Daoy (cell line): ENCODE data around the gene PRR7. TPM values are rescaled to one million over a fixed set of nuclear protein-coding genes. Genes with fewer than 3 reads are reported as not detected.
"Not testable (repeated sequence)": the region's sequence is repeated elsewhere in the genome, so short reads cannot be mapped to it uniquely, and the experiment has no call there.

Experiments
- DNase-seq: peaks from one replicate; pipeline ENCODE4 v3.0.0-alpha.2; 2015; ENCODE audit warnings: low read depth
- total RNA-seq: library from RNA; depleted of rRNA; stranded (reverse); fragments of >200 nt; shearing (Covaris generic); gene quantifications from 2 replicates; pipeline ENCODE4 v1.2.3, GENCODE V29; 2014

The PRR7 gene
- total RNA-seq, 1 experiment from 2014 or later: 21.4 TPM

- no peak for DNase-seq
Observed at GRCh38 chr5:177483994-177484901, 37.6 kb downstream of the PRR7 start.

DNA sequence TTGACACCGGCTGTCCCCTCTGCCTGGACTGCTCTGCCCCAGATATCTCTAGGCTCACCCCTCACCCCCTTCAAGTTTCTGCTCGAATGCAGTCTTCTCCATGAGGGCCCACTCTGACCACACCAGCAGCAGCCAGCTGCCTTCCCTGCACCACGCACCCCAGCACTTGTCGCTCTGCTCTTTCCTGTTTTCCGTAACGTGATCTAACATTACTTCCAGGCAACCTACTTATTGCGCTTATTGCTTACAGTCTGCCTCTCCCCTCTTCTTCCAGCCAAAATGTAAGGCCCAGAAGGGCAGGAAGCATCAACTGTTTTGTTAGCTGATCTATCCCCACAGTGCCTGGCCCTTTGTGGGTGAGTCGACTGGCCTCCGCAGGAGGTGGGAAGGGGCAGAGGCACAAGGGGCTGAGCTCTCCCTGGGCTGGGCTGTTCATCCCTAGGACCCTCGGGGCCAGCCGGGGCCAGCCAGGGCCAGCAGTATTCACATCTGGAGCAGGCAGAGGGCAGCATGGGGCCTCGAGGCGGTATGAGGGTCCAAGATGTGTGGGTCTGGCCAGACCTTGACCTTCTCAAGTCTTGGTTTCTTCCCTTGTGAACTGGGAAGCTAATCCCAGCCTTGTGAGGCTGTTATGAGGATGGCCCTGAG is 38.4 kb downstream of the PRR7 start:
- no peak for DNase-seq

GRCh38 chr5:177485753-177486152 is 39.1 kb downstream of the PRR7 start:
- DNase-seq: not testable (repeated sequence)

- DNase-seq: no peak
Observed at GRCh38 chr5:177486256-177486655, 39.6 kb downstream of the PRR7 start.

GRCh38 chr5:177487144-177487543 is 40.5 kb downstream of the PRR7 start:
- DNase-seq: no peak

GRCh38 chr5:177487975-177488374 is 41.4 kb downstream of the PRR7 start:
- DNase-seq: no peak

DNA sequence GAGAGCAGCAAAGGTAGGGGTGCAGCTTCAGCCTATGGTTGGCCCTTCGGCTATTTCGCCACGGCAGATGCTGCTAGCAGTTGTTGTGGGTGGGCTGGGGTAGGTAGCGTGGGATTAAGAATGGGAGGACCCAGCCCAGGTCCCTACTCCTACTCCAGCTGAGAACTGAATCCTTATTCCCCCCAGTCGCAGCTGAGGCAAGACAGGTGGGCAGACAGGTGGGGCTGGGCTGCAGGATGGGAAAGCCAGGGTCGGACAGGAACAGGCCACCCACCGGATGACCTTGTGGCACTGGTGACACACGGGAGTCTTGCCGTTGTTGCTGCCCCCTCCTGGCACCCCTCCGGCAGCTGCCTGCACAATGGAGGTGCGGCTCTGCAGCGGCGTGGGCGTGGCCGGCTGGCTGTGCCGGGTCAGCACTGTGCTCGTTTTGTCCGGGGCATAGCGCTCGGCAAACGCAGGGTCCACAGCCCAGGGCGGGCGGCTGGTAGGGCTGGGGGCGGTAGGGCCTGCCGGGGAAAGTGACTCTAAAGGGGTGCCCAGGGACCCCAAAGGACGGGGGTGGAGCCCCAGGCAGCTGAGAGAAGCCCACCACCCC is 42.6 kb downstream of the PRR7 start:
- no peak for DNase-seq

GRCh38 chr5:177490311-177490991 is 43.8 kb downstream of the PRR7 start:
- no peak for DNase-seq

DNA sequence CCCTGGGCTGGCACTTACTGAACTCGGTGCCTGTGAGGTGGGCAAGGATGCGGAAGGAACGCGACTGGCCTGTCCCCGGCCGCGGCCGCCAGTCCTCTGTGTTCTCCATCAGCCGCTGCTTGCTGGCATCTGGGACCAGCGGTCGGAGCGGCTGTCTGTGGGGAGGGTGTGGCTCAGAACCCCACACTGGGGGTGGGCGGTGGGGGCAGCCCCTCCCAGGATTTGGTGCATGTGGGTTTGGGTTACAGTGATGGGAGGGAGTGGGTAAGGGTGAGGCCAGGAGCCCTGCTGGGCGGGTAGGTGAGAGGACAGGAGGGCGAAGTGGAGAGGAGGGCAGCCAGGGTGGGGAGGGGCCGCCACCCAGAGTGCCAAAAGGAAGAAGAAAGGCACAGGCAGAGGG is 44.4 kb downstream of the PRR7 start:
- no peak for DNase-seq

DNA sequence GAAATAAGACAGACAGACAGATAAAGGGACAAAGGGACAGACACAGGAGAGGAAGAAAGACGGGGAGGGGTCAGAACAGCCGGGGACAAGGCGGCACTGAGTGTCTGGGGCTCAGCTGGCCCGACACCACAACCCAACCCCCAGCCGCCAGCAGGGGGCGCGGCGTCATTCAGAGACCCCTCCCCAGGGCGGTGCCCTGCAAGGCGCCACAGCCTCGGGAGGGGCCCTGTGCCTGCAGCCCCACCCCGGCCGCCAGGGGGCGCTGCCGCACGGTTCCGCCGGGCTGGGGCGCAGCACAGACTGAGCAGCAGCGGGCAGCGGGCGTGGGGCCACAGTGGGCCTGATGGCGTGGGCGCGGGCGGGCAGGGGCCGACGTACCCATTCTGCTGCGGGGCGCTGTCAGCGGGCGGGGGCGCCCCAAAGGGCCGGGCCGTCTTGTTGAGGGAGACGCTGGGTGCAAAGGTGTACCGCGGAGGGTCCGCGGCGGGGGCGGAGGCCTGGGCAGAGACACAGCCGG is 44.9 kb downstream of the PRR7 start:
- peak; percentile 64 for DNase-seq

DNA sequence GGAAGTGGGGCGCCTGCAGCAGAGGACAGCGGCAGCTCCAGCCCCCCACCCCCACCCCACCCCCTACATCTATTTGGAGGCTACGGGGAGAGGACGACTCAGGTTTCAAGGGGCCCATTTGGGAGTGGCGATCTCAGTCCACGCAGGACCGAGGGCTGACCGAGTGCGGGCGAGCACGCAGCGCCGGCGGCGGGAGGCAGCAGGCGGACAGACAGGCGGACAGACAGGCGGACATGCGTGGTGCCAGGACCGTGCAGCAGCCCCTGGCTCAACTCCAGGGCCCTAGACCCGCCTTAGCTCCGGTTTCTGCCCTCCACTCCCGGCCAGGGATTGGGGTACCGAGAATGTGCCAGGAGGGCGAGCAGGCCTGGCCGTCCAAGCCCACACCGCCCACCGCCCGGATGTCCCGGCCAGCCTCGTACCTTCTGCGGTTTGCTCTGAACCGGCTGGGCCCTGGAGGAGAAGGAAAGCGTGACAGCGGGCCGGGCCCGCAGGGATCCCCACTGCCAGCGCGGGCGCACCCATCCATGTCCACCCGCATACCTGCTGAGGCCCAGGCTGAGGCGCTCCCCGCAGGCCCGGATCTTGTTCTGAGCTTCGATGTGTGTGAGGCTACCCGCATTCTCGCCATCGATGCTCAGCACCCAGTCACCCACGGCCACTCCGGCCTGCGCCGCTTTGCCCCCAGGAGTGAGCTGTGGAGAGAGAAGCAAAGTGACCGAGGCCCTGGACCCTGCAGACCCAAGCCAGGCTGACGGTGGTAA is 45.6 kb downstream of the PRR7 start:
- no peak for DNase-seq

DNA sequence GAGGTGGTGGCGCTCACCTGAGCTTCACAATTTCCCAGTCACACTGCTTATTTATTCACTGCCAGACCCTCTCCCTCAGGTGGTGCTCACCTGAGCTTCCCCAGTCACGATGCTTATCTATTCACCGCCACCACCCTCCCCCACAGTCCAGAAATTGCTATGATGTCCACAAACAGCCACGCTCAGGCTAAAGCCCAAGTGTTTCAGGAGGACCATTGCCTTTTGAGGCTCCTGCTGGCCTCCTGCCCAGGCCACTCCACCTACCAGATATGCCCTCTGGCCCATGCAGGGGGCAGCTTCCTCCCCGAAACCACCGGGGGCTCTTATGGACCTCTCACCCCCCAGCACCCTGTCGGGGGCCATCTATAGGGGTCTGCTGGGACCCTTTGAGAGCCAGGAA is 46.2 kb downstream of the PRR7 start:
- DNase-seq: no peak

DNA sequence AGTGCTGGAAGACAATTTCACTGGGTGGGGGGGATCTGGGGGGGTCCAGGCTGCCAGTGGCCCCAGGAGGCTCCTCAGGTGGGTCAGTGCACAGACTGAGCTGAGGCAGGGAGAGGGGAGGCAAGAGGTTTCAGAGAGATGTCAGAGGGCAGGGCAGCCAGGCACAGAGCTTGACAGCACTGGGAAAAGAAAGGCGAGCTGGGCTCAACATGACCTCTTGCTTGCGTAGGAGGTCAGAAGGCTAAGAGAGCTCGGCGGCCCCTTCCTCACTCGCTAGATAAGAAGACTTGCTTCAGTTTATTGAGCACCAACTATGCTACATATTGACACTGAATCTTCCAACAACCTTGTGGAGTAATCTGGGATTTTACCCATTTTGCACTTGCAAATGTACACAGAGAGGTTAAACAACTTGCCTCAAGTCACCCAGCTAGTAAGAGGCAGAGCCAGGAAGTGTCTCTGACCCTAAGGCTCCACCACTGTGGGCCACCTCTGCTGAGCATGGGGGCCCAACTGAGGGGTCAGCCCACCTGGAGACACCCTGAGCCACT is 47.3 kb downstream of the PRR7 start:
- no peak for DNase-seq

GRCh38 chr5:177494346-177495195 is 48.0 kb downstream of the PRR7 start:
- DNase-seq: peak; percentile 98

GRCh38 chr5:177495243-177496060 is 48.8 kb downstream of the PRR7 start:
- DNase-seq: peak; percentile 96

DNA sequence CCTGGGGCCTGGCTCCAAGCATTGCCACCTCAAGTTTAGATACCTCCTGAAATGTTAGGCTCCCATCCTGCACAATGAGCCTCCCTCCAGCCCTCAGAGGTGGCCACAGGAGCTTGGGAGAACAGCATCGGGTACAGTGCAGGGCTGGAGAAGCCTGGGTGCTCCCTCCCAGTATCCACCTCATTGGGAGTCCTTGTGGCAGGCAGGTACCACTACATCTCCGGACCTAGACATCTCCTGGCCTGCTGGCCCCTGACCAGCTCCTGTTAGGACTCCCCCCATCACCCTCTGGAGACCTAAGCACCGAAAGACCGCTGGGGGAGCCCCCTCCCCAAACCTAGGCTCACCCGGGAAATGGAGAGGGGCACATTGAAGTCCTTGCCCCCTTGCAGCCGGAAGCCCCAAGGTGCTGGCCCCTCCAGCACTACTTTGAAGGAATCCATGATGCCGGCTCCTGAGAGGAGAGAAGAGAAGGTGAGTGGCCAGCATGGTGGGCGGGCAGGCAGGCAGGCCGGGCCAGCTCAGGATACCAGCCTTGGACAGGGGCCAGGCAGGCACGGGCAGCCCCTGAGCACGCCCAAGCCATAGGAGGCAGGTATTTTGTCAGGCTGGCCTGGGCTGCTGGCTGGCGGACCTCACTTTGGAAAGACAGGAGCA is 49.6 kb downstream of the PRR7 start:
- DNase-seq: peak; percentile 70

DNA sequence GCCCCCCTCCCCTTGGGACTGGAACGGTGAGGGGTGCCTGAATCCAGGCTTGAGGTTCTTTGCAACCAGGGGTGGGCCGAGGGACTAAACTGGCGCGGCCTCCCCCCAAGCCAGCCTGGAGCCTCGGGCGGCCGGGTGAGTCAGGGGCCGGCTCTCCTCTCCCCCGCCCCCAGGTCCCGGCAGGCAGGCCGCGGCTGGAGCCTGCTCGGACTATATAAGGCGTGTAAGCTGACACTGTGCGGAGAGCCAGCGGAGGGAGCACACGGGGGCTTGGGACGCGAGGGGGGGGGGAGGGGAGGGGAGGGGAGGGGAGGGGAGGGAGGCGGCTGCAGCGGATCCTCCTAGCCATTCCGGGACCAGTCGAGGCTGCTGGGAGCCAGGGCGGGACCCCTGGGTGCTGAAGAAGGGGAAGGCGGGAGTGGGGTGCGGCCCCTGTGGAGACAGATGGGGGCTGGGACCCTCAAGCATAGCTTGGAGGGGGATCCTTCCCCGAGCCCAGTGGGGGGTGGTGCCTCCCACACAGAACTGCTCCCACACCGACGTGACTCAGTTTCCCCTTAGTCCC is 50.2 kb downstream of the PRR7 start:
- peak; percentile 96 for DNase-seq
